ENCODE data around the gene UGT1A9. TPM values are rescaled to one million over a fixed set of nuclear protein-coding genes. Genes with fewer than 3 reads are reported as not detected.

UGT1A9 gene
- total RNA-seq, 1 experiment from 2014 or later: not detected

DNA sequence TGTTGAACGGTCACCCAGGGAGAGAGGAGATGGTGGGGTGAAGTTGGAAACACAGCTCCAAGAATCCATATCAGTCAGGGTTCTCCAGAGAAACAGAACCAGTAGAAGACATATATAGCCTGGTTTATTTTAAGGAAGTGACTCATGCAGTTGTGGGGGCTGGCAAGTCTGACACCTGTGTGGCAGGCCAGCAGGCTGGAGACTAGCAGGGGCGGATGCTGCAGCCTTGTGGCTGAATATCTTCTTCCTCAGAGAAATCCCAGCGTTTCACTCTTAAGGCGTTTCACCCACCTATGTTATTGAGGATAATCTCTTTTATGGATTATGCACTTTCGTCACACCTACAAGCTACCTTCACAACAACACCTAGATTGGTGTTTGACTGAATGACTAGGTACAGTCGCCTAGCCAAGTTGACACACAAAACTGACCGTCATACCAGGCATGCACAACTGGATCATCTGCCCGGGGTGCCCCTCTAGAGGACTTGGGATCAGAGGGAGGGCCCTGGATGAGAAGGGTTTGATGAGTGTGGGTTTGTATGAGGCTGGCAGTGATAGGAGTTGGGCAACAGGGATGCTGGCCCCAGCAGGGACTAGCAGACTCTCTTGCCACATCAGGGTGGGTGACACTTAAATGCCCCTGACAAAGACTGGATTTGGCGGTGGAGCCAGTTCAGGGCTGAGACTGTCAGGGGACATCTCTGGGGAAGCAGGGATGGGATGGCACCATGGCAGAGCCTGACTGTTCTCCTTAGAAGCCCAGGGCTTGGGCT, 129.8 kb downstream of the UGT1A9 start:
- Histone ChIP-seq H4K5ac (ENCODE audit: insufficient read length, low read depth, low read length) (no peak overlapping the region), H3K23ac (ENCODE audit: insufficient read length, low read depth, low read length) (no peak overlapping the region), H2BK15ac (ENCODE audit: low read depth, low read length) (no peak overlapping the region), H3K14ac (ENCODE audit: insufficient read depth, low read length) (no peak overlapping the region; the same call in 1 of the 2 replicates), H3K9ac (ENCODE audit: extremely low read depth, insufficient read length, low read length) (no peak overlapping the region), H2BK20ac (ENCODE audit: low read depth, low read length, poor library complexity, severe bottlenecking) (no peak overlapping the region), H3T11ph (ENCODE audit: low read length) (no peak overlapping the region), H2AK5ac (ENCODE audit: insufficient read length, low read length) (no peak overlapping the region), H3K27ac (ENCODE audit: insufficient read length, low read depth, low read length) (no peak overlapping the region), H3K18ac (ENCODE audit: insufficient read length, low read depth, low read length) (no peak overlapping the region), H3K79me2 (ENCODE audit: insufficient read depth, low read length) (no peaks in the 10 kb centered on the region), H2BK120ac (ENCODE audit: low read depth, low read length, poor library complexity, severe bottlenecking) (no peak overlapping the region), H3K4ac (ENCODE audit: low read depth, low read length) (no peak overlapping the region), H3K27me3 (ENCODE audit: insufficient read depth, low read length) (no peaks in the 10 kb centered on the region), H4K8ac (replicated peaks; ENCODE audit: insufficient read length, low read depth, low read length) (no peak overlapping the region), H3K56ac (ENCODE audit: insufficient read length, low read depth, low read length) (no peak overlapping the region), H3K23me2 (ENCODE audit: insufficient read length, low read depth, low read length, poor library complexity, severe bottlenecking) (no peaks in the 10 kb centered on the region), H3K4me1 (ENCODE audit: insufficient read depth, low read length) (no peaks in the 10 kb centered on the region), H2AFZ (ENCODE audit: low read length) (no peak overlapping the region), H3K4me2 (ENCODE audit: insufficient read depth, insufficient read length, low read length) (no peak overlapping the region), H2BK12ac (ENCODE audit: insufficient read length, low read depth, low read length) (no peak overlapping the region), H4K20me1 (ENCODE audit: control insufficient read depth, insufficient read depth, insufficient read length) (no peaks in the 10 kb centered on the region), H2BK5ac (ENCODE audit: insufficient read length, low read length) (no peak overlapping the region), H3K79me1 (ENCODE audit: insufficient read depth, low read depth, low read length, poor library complexity, severe bottlenecking) (no peaks in the 10 kb centered on the region), H3K9me3 (ENCODE audit: control insufficient read depth, low read depth, low read length) (no peaks in the 10 kb centered on the region), H4K91ac (ENCODE audit: insufficient read length, low read depth, low read length) (no peak overlapping the region)
- no CpG with 5 or more reads among the region's 9 CpGs for WGBS (ENCODE audit: extremely low coverage, insufficient read length, low lambda C conversion rate)
- Mint-ChIP-seq H3K9me3 (peaks cover 14 to 21% of the 10 kb centered on the region in 2 experiments), H3K27ac (no peak overlapping the region), H3K4me1 (peaks cover 2 to 4% of the 10 kb centered on the region in 2 experiments; a peak in 3 of 4 replicates), H3K4me3 (no peak overlapping the region), H3K27me3 (ENCODE audit: low read depth) (peaks cover 18% of the 10 kb centered on the region), H3K36me3 (ENCODE audit: insufficient read depth in 1 of 3, low read depth in 3 of 3) (peaks cover 0 to 5% (median 4%) of the 10 kb centered on the region in 3 experiments; a peak in 2 of 7 replicates)
- DNase-seq: no peak
- TF ChIP-seq, protein P1, sequence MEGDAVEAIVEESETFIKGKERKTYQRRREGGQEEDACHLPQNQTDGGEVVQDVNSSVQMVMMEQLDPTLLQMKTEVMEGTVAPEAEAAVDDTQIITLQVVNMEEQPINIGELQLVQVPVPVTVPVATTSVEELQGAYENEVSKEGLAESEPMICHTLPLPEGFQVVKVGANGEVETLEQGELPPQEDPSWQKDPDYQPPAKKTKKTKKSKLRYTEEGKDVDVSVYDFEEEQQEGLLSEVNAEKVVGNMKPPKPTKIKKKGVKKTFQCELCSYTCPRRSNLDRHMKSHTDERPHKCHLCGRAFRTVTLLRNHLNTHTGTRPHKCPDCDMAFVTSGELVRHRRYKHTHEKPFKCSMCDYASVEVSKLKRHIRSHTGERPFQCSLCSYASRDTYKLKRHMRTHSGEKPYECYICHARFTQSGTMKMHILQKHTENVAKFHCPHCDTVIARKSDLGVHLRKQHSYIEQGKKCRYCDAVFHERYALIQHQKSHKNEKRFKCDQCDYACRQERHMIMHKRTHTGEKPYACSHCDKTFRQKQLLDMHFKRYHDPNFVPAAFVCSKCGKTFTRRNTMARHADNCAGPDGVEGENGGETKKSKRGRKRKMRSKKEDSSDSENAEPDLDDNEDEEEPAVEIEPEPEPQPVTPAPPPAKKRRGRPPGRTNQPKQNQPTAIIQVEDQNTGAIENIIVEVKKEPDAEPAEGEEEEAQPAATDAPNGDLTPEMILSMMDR (conservative IDR thresholded peaks at IDR 0.05): no peak

Measured in H9 (cell line).